ENCODE measurements around the gene HTRA1.
A peak's percentile ranks its signal among the peaks of the same experiment; 100 is the strongest.

HTRA1 gene

GRCh38 chr10:122474131-122474818 lies 12.9 kb downstream of the HTRA1 start:
- peak in 3 of 4 experiments; percentile 49 to 62 (median 49) for DNase-seq

GRCh38 chr10:122475100-122475499 lies 13.7 kb downstream of the HTRA1 start:
- DNase-seq: no peak

- no peak for DNase-seq
Measured at GRCh38 chr10:122475591-122476332, 14.4 kb downstream of the HTRA1 start.

GRCh38 chr10:122476333-122476695 lies 15.0 kb downstream of the HTRA1 start:
- DNase-seq: no peak

GRCh38 chr10:122477436-122477835 lies 16.1 kb downstream of the HTRA1 start:
- DNase-seq: no peak

- DNase-seq: no peak
Measured at GRCh38 chr10:122478971-122479370, 17.6 kb downstream of the HTRA1 start.

GRCh38 chr10:122480146-122480833 lies 18.9 kb downstream of the HTRA1 start:
- no peak for DNase-seq

GRCh38 chr10:122481296-122482056 lies 20.1 kb downstream of the HTRA1 start:
- DNase-seq: no peak

GRCh38 chr10:122484276-122485060 lies 23.1 kb downstream of the HTRA1 start:
- no peak for DNase-seq

GRCh38 chr10:122485670-122486069 lies 24.3 kb downstream of the HTRA1 start:
- peak; percentile 60 to 72 (median 66) for DNase-seq

- DNase-seq: peak in 2 of 4 experiments; percentile 29 to 30
Measured at GRCh38 chr10:122486406-122487080, 25.2 kb downstream of the HTRA1 start.

GRCh38 chr10:122487174-122487765 lies 25.9 kb downstream of the HTRA1 start:
- DNase-seq: peak in 3 of 4 experiments; percentile 12 to 48 (median 35)

GRCh38 chr10:122490268-122490667 lies 28.9 kb downstream of the HTRA1 start:
- DNase-seq: no peak

GRCh38 chr10:122490786-122491680 lies 29.7 kb downstream of the HTRA1 start:
- DNase-seq: no peak

- no peak for DNase-seq
Measured at GRCh38 chr10:122492006-122492405, 30.7 kb downstream of the HTRA1 start.

GRCh38 chr10:122492999-122493481 lies 31.7 kb downstream of the HTRA1 start:
- DNase-seq: no peak

- no peak for DNase-seq
Measured at GRCh38 chr10:122493761-122494160, 32.4 kb downstream of the HTRA1 start.

- no peak for DNase-seq
Measured at GRCh38 chr10:122494173-122494820, 32.9 kb downstream of the HTRA1 start.

- DNase-seq: peak in 3 of 4 experiments; percentile 18 to 41 (median 25)
Measured at GRCh38 chr10:122494833-122495232, 33.5 kb downstream of the HTRA1 start.
